Globus pallidus (tissue), 1 donor: ENCODE measurements around the gene FCHSD2.
A peak's percentile ranks its signal among the peaks of the same experiment; 100 is the strongest.

Experiments used
- DNase-seq: peaks from one replicate; pipeline ENCODE4 v3.0.0-alpha.2; 2015; ENCODE audit warnings: low spot score

The FCHSD2 gene

DNA sequence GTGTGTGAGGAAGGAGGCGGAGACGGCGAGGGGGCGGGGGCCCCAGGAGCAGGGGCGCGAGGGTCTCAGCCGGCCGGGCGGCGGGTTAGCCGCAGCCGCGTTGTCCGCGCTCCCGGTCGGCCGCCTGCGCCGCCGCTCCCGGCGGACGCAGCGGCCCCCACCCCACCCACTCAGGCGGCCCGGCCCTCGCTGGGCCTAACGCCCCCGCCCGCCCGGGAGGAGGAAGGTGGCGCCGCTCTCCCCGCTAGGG lies at the start of gene FCHSD2:
TSS of gene FCHSD2 (minus strand) at position 191 of the 250 bp plus-strand sequence. CDS start 441 bp downstream, outside the sequence.
- no peak for DNase-seq

DNA sequence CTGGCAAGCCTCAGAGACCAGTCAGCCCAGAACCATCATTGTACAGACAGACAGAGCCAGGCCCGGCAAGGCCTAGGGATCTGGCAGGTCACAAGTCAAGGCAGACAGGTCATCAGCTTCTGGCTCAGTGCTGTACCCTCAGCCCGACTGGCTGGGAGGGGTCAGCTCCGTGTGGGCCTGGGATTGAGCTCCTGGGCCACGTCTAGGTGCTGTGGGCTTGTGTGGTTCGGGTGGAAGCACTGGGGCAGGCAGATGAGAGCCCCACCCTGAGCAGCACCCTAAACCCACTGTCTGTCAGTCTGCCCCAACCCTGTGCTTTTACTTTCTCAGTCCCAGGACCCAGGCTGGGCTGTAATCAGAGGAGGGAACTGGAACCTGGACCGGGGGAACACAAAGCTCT lies 49.0 kb upstream of the FCHSD2 start:
- no peak for DNase-seq

DNA sequence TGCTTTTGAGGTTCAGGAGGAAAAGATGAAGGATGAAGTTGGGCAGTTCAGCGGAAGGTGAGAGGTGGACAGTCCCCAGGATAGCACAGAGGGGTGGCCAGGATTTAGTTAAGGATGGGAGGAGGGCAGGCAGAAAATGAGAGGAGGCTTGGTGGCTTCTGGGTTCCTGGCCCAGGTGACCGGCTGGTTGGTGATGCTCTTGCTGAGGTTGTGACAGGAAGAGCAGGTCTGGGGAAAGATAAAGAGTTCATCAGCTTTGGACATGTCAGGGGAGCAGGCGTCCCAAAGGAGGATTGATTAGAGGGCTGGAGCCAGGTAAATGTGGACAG lies 48.4 kb upstream of the FCHSD2 start:
- DNase-seq, result no peak

DNA sequence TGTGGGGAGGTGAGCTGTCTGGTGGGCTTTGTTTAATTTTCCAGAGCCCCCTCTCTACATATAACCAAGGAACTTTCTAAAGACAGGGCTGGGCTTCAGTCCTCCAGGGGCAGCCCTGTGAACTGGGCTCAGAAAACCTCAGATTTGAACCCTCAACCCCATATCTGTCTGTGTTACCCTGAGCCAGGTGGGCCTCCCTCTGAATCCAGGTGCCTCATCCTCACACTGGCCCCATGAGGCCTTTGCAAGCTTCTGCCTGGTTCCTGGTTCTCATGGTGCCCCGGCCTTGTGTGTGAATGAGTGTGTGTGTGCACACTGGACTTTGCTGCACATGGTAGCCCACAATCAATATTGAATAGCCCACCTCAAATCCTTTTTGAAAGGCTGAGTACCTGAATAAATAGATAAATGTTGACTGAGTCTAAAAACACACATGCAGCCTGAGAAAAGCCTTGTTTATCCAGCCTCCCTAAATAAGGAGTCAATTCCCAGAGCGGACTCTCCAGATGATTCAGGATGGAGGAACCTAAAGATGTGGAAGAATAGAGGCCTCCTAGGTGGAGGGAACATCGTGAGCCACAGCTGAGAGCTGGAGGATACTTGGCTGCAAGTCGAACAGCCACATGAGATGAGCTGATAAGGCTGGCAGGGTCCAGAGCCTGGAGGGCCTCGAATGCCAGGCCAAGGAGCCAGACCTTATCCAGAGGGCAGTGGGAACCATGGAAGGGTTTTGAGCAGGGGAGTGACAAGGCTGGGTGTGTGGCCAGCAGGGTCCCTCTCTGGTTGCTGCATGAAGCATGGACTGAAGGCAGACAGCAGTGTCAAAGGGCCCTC lies 47.8 kb upstream of the FCHSD2 start:
- no peak for DNase-seq

DNA sequence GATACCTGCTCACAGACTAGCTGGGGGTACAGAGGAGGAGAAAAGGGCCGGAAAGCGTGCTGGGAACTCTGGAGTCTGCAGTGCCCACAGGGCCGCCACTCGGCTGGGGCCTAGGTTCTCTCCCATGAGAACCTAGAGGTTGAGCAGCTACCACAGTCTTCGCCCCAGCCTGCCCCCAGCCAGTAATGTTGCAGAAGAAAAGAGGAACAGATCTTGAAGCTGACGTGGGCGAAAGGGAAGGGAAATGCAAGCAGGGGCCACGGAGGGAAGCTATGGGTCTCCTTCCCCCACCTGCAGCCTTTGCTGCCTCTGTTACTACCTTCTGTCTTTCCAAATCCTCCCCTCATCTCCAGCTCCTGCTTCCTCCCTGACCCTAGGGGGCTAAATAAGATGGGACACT lies 47.2 kb upstream of the FCHSD2 start:
- DNase-seq, result peak; percentile 56

DNA sequence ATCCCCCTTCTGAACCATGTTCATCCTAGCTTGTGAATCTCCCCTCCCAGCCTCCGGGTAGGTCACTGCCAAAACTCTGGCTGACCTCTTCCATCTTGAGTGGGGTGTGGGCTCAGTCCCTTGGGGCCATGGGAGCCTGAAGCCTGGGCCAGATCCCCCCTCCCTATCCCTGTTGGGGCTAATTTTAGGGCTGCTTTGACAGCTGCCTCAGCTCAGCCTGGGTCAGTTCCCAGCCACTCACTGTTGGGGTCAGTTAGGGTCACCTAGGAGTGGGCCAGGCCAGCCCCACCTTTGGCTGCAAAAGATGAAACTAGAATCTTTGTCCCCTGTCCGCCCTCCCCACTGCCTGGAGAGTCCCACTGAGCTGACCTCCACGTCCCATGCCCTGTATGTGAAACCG lies 46.2 kb upstream of the FCHSD2 start:
- DNase-seq, result no peak

DNA sequence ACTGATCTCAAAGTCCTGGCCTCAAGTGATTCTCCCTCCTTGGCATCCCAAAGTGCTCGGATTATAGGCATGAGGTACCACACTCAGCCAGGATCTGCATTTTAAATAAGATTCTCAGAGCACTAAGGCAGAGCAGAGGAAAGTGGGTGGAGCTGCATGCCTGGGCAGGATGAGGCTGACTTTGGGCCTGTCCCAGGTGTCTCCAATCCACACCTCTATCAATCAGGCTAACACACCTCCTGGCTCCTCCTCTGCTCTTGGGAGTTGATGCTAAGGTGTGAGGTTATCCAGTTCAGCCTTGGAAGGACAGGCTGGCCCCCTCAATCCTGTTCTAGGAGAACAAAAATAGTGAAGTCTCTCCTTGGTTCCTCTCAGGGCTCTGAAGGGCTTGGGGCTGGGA lies 45.7 kb upstream of the FCHSD2 start:
- no peak for DNase-seq

DNA sequence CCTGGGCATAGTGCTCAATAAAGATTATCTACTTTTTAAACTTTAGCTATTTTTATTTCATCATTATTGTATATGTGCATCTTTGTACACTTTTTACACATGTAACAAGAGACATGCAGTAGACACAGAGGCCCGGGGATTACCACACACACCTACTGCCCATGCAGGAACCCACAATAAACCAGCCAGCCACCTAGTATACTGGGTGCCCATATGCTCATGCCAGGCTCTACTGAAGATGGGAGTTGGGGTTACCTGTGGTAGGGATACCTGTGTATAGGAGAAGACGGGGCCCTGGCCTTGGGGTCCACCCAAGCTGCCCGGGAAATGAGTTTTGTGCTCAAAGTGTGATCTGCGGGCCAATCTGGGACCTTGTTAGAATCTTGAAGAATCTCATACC lies 44.8 kb upstream of the FCHSD2 start:
- DNase-seq, result no peak

DNA sequence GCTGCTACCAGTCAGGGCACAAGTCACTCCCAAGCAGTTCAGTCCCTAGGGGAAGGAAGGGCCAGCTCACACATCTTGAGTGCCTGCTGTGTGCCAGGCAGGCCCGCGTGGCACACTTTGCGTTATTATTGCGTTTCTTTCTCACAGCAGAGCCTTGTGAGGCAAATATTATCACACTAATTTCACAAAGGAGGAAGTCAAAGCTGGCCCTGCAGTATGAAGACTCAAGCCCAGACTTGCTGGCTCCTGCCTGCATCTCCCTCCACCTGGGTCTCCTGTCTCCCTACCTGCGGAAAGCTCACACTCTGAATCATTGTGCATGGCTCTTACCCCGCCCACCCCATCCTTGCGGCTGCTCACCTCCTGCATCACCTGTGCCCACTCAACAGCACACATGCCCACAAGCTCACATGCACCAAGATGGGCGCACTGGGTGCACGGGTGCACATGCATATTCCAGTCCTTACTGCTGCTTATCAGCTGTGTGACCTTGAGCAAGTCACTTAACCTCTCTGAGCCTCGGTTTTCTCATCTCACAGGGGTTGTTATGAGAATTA lies 44.3 kb upstream of the FCHSD2 start:
- no peak for DNase-seq

DNA sequence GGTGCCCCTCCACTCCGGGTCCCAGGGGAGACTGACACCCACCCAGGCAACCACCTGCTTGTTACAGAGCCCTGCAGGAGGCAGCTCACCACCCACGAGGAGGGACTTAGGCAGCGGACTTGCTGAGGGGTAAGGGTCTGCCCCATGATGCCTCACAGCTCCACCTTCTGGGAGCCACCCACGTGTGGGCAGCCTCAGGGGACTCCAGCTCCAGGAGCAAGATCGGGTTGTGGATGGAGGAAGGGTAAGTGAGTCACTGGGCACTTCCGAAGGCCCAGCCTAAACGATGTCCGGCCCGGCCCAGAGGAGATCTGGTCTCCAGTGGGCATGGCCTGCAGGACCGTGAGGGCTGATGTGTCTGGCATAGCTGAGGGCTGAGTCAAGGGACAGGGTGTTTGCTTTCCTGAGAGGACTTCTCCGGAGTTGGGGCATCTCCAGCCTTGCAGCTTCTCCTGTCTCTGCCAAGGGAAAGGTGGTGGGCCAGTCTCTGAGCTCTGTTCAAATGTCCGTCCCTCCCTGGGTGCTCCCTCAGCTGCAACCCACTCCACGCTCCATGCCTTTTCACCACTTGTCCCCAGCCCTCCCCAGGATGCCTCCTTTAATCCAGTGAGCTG lies 43.7 kb upstream of the FCHSD2 start:
- DNase-seq, result no peak

DNA sequence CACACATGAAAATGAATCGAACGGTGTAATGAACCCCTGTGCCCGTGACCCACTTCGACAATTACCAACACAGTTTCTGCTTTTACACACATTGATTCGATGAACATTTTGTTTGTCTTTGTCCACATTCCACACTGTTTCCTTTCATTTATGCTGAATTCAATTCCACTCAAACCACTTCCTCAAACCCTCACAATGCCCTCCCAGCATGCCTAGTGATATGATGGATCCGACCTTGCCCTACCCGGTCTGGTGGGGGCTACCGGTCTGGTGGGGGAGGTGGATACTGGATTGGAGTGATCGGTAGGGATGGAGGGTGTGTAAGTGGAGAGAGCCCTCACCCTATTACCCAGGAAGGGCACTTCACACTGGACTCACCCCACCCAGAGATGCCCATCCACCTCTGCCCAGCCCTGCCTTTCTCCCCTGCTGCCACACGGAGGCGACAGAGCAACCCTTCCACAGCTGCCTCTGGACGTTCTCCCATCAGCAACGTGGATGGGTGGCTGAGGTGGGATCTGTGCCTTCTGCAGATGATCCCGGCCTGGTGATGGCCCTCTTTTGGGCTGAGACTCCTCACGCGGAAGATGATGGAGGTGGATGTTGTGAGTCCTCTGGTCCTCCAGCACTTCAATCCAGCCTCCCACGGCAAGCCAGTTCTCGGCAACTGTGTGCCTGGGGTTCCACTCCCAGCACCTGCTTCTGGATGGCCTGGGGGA lies 43.0 kb upstream of the FCHSD2 start:
- peak; percentile 42 for DNase-seq

DNA sequence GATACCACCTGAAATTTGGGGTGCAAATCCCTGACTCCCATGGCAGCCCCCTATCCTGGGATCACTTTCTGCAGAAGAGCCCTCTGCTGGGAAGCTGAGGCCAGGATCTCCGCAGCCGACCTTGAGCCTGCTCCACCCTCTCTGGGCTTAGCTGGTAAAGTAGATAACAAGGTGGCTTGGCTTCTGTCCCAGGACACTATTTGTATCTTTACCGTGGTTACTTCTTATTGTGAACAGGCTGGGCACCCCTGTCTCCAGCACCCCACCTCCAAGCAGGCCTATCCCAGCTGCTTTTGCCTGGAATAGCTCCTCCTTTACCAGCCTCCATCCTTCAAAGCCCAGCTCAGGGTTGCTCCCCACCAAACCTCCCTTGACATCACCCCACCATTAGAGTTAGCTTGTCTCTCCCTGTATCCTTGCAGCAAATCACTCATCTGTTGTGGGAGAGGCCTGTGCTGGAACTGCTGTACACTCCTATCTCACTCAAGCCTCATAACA lies 40.8 kb upstream of the FCHSD2 start:
- DNase-seq, result no peak

DNA sequence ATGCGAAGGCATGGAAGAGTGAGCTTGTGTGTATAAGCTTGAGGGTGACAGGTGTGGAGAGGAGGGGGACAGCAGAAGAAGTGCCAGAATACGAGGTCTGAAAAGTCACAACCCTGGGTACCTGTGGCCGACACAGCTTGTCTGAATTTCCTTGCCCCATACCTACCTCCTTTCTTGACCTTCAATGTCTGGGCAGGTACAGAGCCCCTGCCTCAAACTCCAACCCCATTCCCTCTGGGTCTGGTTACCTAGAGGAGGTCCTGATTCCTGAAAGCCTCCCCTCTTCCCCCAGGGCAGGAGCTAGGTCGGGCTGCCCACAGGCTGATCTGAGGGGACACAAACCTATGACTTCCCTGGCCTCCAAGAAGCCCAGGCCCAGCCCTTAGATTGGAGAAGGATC lies 36.6 kb upstream of the FCHSD2 start:
- DNase-seq, result no peak

DNA sequence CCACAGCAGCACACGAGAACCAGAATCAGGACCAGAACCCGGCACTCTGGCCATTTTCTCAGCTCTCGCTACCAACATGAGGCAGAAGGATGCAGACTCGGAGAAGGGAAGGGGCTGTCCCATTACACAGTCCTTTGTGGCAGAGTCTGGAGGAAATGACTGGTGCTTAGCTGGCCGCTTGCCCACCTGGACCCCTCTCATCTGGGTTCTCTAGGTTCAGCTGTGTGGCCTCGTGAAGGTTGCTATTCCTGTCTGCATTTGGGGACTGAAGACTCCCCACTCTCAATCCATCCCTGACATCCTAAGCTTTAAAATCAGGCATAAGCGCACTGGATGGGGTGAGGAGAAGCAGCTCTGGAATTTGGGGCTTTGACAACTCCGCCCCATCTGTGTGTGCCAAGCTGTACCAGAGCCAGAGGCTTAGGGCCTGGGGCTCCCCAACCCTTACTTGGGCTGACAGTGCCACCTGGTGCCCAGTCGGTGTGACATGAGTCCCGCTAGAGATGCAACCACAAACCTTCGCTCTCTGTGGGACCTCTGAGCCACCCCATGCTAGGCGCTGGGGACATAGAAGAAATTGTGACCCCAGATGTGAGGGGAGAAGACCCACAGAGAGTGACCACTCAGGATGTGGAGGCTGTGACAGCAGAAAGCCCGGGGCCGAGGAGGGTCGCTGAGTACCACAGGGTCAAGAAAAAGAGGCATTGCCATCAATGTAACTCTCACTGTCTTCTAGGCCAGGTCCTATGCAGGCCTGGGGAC lies 35.8 kb upstream of the FCHSD2 start:
- peak; percentile 83 for DNase-seq

DNA sequence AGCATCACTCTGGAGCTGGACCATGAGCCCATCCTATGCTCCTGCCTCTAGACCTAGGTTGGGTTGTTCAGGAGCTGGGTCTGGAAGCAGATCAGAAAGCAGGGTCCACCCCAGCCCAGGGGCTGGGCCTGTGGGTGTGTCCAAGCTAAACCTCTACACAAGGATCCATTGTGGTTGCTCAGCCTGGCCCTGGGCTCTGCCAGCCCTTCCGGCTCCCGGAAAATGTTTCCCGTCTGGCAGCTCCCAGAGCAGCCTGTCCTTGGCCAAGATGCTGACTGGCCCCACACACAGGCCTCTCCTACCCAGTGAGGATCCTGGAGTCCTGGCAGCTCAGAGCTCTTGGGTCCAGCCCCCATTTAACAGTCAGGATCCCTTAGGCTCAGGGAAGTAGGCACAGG lies 35.3 kb upstream of the FCHSD2 start:
- DNase-seq, result peak; percentile 60

DNA sequence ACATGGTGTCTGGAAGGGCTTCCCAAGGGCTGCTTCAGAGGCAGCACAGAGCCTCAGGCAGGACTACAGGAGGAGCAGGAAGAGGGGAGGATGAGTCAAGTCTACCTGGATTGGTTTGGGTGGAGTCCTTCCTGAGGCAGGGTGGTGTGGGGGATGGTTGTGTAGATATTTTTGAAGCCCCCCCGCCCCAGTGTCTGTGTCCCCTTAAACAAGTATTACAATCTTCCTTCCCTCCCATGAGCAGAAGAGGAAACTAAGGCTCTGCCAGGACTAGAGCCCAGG lies 34.7 kb upstream of the FCHSD2 start:
- no peak for DNase-seq

DNA sequence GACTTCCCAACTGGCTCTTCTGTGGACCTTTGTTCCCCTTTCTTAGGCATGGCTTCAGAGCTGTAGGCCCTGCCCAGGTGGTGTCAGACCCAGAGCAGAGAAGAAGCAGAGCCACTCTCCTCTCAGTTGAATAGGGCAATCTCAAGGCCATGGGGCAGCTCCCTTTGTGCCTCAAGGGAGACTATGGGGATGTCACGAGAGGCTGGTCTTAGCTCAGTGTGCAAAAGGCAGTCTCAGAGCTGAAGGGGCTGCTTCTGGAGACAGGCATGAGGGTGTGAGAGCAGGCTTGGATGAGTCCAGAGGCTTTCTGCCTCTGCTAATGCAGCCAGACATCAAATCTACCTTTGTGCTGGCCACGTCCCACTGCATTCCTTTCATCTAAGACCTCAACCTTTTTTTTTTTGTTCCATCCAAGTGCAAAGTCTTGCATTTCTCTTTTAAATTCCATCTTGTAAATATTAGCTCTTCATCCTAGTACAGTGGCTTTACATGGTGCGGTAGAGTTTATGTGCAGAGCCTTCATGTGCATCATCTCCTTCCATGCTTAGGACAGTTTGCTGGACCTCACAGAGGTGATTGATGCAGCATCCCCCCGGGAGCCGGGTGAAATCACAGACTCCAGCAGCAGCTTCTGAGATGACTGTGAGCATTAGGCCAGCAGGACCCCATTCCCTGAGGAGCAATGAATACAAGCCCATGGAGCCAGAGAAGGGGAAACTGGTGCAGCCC lies 34.2 kb upstream of the FCHSD2 start:
- DNase-seq, result no peak

DNA sequence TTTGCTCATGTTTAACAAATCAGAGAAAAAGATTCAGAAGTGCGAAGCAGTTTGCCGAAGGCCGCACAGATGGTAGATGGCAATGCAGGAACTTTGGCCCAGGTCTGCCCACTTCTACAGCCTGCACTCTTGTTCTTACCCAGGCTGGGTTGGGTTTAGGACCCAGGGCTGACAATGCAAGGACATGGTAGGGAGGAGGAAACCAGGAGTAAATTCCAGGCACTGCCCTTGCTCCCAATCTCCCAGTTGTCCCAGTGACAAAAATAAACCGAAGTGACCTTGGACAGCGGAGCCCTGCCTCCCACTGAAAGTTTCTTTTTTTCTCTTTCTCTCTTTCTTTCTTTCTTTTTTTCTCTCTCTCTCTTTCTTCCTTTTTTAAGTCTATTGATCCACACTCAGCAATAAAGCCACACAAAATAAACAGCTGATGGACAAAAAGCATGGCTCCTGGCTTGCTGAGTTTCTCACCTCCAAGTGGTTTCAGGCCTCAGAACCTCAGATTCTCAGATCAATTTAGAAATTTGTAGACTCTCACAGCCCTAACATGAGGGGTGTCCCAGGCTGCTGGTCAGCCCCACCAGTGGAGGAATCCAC lies 33.5 kb upstream of the FCHSD2 start:
- DNase-seq, result no peak

DNA sequence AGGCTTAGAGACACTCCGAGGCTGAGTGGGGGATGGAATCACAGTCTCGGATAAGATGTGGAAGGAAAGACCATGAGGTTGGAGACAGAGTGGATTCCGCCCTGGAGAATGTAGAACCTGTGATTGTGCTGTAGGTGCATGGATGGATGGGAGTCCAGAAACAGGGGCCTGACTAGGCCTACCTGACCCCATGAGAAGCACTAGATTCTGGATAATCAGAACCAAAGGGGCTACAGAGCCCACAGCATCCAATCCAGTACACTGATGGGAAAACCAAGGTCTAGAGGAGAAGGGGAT lies 32.3 kb upstream of the FCHSD2 start:
- DNase-seq, result no peak

DNA sequence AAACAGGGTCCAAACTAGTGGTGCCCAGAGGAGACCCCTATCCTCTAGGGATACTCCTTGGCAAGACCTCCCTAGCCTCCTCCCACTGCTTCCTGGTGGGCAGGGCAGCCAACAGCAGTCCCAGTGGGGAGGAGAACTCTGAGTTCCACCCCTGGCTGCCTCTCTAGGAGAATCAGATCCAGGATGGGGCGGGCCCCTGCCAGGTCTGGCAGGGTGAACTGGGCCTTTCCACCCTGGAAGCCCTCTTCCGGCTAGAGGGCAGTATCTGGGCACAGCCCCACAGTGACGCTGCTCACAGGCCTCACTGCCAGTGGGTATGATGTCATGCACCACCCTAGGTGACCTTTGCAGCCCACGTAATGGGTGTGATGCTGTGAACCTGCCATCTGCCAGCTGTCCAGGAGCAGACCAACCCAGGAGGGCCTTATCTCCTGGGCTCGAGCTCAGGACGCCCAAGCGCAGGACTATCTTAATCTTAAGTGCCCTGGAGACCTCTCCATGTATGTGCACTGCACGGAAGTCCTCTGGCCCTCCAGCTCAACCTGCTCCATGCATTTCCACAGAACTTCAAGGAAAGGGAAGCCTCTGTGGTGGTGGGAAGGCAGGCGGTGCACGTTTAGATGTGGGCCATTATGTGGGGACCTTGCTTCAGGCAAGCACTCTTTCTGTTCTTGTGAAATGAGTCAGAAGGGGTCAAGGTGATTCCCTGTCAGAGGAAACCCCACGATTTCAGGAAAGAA lies 31.8 kb upstream of the FCHSD2 start:
- DNase-seq, result no peak
